Liver (tissue), 9 donors: ENCODE results near the gene AFAP1. TPM values are rescaled to one million over a fixed set of nuclear protein-coding genes. Genes with fewer than 3 reads are reported as not detected.

Experiments used
- DNase-seq: peaks from one replicate; pipeline ENCODE4 v3.0.0-alpha.2; 2017; ENCODE audit warnings: low spot score
- H3K27ac ChIP-seq, 2 donors: one replicate each; pipeline ENCODE4 v1.7.0; 2013; ENCODE audit warnings: inconsistent platforms in 2 of 2, low read length in 2 of 2, control low read depth in 1 of 2, low read depth in 1 of 2, mild to moderate bottlenecking in 1 of 2
- H3K27me3 ChIP-seq, 4 donors: one replicate each; pipeline versions ENCODE4 v1.6.1 to v1.7.0; 2013; ENCODE audit warnings: low read length in 3 of 4, inconsistent platforms in 1 of 4, mild to moderate bottlenecking in 1 of 4, moderate library complexity in 1 of 4; ENCODE audit not compliant: control insufficient read depth in 4 of 4, insufficient read depth in 4 of 4
- H3K36me3 ChIP-seq, 4 donors: one replicate each; pipeline versions ENCODE4 v1.6.1 to v1.7.0; 2013; ENCODE audit warnings: low read length in 3 of 4, mild to moderate bottlenecking in 3 of 4, low read depth in 1 of 4, moderate library complexity in 1 of 4; ENCODE audit not compliant: control insufficient read depth in 4 of 4, insufficient read depth in 3 of 4
- H3K4me1 ChIP-seq, 4 donors: one replicate each; pipeline versions ENCODE4 v1.6.1 to v1.7.0; 2013; ENCODE audit warnings: low read length in 3 of 4, mild to moderate bottlenecking in 3 of 4, moderate library complexity in 1 of 4; ENCODE audit not compliant: control insufficient read depth in 4 of 4, insufficient read depth in 4 of 4
- H3K4me3 ChIP-seq, 3 donors: one replicate each; pipeline versions ENCODE4 v1.6.1 to v1.7.0; 2013; ENCODE audit warnings: low read length in 3 of 3, control low read depth in 1 of 3, low read depth in 1 of 3, mild to moderate bottlenecking in 1 of 3
- H3K9ac ChIP-seq, 2 donors: one replicate each; pipeline ENCODE4 v1.7.0; 2013; ENCODE audit warnings: low read length in 2 of 2, mild to moderate bottlenecking in 2 of 2, moderate library complexity in 2 of 2, control low read depth in 1 of 2, low read depth in 1 of 2
- H3K9me3 ChIP-seq, 4 donors: one replicate each; pipeline versions ENCODE4 v1.6.1 to v1.7.0; 2013; ENCODE audit warnings: low read length in 3 of 4; ENCODE audit not compliant: control insufficient read depth in 4 of 4
- EGR1 ChIP-seq, 2 donors: IDR thresholded peaks; 2 replicates each; pipeline ENCODE4 v1.6.1; 2016 to 2018; ENCODE audit warnings: antibody characterized with exemption in 2 of 2, low read depth in 2 of 2
- FOXA1 ChIP-seq: IDR thresholded peaks from 2 replicates; pipeline ENCODE4 v1.6.1; 2016; ENCODE audit warnings: antibody characterized with exemption
- FOXA2 ChIP-seq: IDR thresholded peaks from 2 replicates; pipeline ENCODE4 v1.6.1; 2016; ENCODE audit warnings: antibody characterized with exemption
- GABPA ChIP-seq, 2 donors: IDR thresholded peaks in 1 of 2; conservative IDR thresholded peaks in 1 of 2; 2 replicates each; pipeline ENCODE4 v1.6.1; 2016; ENCODE audit warnings: antibody characterized with exemption in 2 of 2, mild to moderate bottlenecking in 1 of 2, moderate library complexity in 1 of 2
- HNF4A ChIP-seq, 2 donors: conservative IDR thresholded peaks; 2 replicates each; pipeline ENCODE4 v1.6.1; 2016; ENCODE audit warnings: antibody characterized with exemption in 2 of 2, mild to moderate bottlenecking in 2 of 2
- HNF4G ChIP-seq: IDR thresholded peaks from 2 replicates; pipeline ENCODE4 v1.6.1; 2016; ENCODE audit warnings: antibody characterized with exemption
- JUND ChIP-seq, 2 donors: IDR thresholded peaks; 2 replicates each; pipeline ENCODE4 v1.6.1; 2016; ENCODE audit warnings: antibody characterized with exemption in 2 of 2
- MAX ChIP-seq: IDR thresholded peaks from 2 replicates; pipeline ENCODE4 v1.6.1; 2016; ENCODE audit warnings: antibody characterized with exemption
- NR2F2 ChIP-seq: IDR thresholded peaks from 2 replicates; pipeline ENCODE4 v1.6.1; 2016; ENCODE audit warnings: antibody characterized with exemption
- RAD21 ChIP-seq, 2 donors: IDR thresholded peaks; 2 replicates each; pipeline ENCODE4 v1.6.1; 2016; ENCODE audit warnings: antibody characterized with exemption in 2 of 2, mild to moderate bottlenecking in 2 of 2
- RXRA ChIP-seq, 2 donors: IDR thresholded peaks; 2 replicates each; pipeline ENCODE4 v1.6.1; 2017 to 2018; ENCODE audit warnings: antibody characterized with exemption in 2 of 2, mild to moderate bottlenecking in 1 of 2
- SP1 ChIP-seq: IDR thresholded peaks from 2 replicates; pipeline ENCODE4 v1.6.1; 2018; ENCODE audit warnings: antibody characterized with exemption, mild to moderate bottlenecking
- TAF1 ChIP-seq: conservative IDR thresholded peaks from 2 replicates; pipeline ENCODE4 v1.6.1; 2016; ENCODE audit warnings: antibody characterized with exemption, mild to moderate bottlenecking
- YY1 ChIP-seq: IDR thresholded peaks from 2 replicates; pipeline ENCODE4 v1.6.1; 2016; ENCODE audit warnings: antibody characterized with exemption, mild to moderate bottlenecking
- WGBS: extraction: QIAGEN DNeasy Blood & Tissue Kit; methylation state at CpG from one replicate; pipeline ENCODE4 v1.1.7; 2013; 5-methylcytosine and 5-hydroxymethylcytosine counted together
- polyA plus RNA-seq, 2 donors: library from polyadenylated mRNA; stranded (reverse) in 1 of 2; unstranded in 1 of 2; fragments of 200-250 nt in 1 of 2; fragments of >200 nt in 1 of 2; fragmentation: Nextera tagmentation in 1 of 2; extraction: Ambion mirVana in 1 of 2; gene quantifications; one replicate each; pipeline versions ENCODE4 v1.2.1 to v1.2.3, GENCODE V29; 2013 to 2015
- total RNA-seq, 2 donors: library from RNA; depleted of rRNA; stranded (reverse); fragments of >200 nt; gene quantifications; one replicate each; pipeline ENCODE4 v1.2.3, GENCODE V29; 2014
- TF ChIP-seq, protein P1 (sequence below): IDR thresholded peaks from 2 replicates; pipeline ENCODE4 v1.6.1; 2016; ENCODE audit warnings: antibody characterized with exemption, mild to moderate bottlenecking
- TF ChIP-seq, protein P2 (sequence below): IDR thresholded peaks from 2 replicates; pipeline ENCODE4 v1.6.1; 2016; ENCODE audit warnings: antibody characterized with exemption
- TF ChIP-seq, protein P3 (sequence below): fragments of 150-350 bp; IDR thresholded peaks from 2 replicates; pipeline ENCODE4 v1.5.1; 2017; ENCODE audit warnings: improper control_type of control experiment, low read depth, low read length; ENCODE audit not compliant: missing input control
- TF ChIP-seq, protein P4 (sequence below): IDR thresholded peaks from 2 replicates; pipeline ENCODE4 v1.6.1; 2016; ENCODE audit warnings: antibody characterized with exemption
- donor health status: healthy.
- donor health status: healthy.
- donor health status: healthy.
- donor health status: healthy.
- donor health status: healthy.

Gene AFAP1
- total and polyA plus RNA-seq, 4 donors: 0.40 to 3.2 (median 1.6) TPM

GRCh38 chr4:7926822-7927221 is 12.8 kb downstream of the AFAP1 start:
- DNase-seq: no peak
- Histone ChIP-seq H3K27me3 (no peaks in the 10 kb centered on the region), H3K27ac (no peak overlapping the region), H3K9me3 (no peaks in the 10 kb centered on the region), H3K9ac (no peak overlapping the region), H3K36me3 (no peaks in the 10 kb centered on the region), H3K4me3 (no peak overlapping the region), H3K4me1 (no peaks in the 10 kb centered on the region)
- no peak for TF ChIP-seq HNF4A (conservative IDR thresholded peaks at IDR 0.05)
- TF ChIP-seq FOXA1: no peak
- no peak for TF ChIP-seq FOXA2
- TF ChIP-seq, protein P1, sequence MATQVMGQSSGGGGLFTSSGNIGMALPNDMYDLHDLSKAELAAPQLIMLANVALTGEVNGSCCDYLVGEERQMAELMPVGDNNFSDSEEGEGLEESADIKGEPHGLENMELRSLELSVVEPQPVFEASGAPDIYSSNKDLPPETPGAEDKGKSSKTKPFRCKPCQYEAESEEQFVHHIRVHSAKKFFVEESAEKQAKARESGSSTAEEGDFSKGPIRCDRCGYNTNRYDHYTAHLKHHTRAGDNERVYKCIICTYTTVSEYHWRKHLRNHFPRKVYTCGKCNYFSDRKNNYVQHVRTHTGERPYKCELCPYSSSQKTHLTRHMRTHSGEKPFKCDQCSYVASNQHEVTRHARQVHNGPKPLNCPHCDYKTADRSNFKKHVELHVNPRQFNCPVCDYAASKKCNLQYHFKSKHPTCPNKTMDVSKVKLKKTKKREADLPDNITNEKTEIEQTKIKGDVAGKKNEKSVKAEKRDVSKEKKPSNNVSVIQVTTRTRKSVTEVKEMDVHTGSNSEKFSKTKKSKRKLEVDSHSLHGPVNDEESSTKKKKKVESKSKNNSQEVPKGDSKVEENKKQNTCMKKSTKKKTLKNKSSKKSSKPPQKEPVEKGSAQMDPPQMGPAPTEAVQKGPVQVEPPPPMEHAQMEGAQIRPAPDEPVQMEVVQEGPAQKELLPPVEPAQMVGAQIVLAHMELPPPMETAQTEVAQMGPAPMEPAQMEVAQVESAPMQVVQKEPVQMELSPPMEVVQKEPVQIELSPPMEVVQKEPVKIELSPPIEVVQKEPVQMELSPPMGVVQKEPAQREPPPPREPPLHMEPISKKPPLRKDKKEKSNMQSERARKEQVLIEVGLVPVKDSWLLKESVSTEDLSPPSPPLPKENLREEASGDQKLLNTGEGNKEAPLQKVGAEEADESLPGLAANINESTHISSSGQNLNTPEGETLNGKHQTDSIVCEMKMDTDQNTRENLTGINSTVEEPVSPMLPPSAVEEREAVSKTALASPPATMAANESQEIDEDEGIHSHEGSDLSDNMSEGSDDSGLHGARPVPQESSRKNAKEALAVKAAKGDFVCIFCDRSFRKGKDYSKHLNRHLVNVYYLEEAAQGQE: no peak
- TF ChIP-seq, protein P2, sequence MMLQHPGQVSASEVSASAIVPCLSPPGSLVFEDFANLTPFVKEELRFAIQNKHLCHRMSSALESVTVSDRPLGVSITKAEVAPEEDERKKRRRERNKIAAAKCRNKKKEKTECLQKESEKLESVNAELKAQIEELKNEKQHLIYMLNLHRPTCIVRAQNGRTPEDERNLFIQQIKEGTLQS: no peak
- TF ChIP-seq, protein P3, sequence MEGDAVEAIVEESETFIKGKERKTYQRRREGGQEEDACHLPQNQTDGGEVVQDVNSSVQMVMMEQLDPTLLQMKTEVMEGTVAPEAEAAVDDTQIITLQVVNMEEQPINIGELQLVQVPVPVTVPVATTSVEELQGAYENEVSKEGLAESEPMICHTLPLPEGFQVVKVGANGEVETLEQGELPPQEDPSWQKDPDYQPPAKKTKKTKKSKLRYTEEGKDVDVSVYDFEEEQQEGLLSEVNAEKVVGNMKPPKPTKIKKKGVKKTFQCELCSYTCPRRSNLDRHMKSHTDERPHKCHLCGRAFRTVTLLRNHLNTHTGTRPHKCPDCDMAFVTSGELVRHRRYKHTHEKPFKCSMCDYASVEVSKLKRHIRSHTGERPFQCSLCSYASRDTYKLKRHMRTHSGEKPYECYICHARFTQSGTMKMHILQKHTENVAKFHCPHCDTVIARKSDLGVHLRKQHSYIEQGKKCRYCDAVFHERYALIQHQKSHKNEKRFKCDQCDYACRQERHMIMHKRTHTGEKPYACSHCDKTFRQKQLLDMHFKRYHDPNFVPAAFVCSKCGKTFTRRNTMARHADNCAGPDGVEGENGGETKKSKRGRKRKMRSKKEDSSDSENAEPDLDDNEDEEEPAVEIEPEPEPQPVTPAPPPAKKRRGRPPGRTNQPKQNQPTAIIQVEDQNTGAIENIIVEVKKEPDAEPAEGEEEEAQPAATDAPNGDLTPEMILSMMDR: no peak
- TF ChIP-seq SP1: no peak
- no peak for TF ChIP-seq EGR1 (IDR thresholded peaks at IDR 0.05; ENCODE audit: low read depth in 2 of 2)
- TF ChIP-seq YY1: no peak
- no peak for TF ChIP-seq NR2F2
- TF ChIP-seq RXRA (IDR thresholded peaks at IDR 0.05): no peak
- no peak for TF ChIP-seq JUND (IDR thresholded peaks at IDR 0.05)
- TF ChIP-seq RAD21 (IDR thresholded peaks at IDR 0.05): no peak
- no peak for TF ChIP-seq GABPA (IDR thresholded peaks at IDR 0.05 in 1 of 2, conservative IDR thresholded peaks at IDR 0.05 in 1 of 2)
- TF ChIP-seq TAF1: no peak
- TF ChIP-seq MAX: no peak
- TF ChIP-seq, protein P4, sequence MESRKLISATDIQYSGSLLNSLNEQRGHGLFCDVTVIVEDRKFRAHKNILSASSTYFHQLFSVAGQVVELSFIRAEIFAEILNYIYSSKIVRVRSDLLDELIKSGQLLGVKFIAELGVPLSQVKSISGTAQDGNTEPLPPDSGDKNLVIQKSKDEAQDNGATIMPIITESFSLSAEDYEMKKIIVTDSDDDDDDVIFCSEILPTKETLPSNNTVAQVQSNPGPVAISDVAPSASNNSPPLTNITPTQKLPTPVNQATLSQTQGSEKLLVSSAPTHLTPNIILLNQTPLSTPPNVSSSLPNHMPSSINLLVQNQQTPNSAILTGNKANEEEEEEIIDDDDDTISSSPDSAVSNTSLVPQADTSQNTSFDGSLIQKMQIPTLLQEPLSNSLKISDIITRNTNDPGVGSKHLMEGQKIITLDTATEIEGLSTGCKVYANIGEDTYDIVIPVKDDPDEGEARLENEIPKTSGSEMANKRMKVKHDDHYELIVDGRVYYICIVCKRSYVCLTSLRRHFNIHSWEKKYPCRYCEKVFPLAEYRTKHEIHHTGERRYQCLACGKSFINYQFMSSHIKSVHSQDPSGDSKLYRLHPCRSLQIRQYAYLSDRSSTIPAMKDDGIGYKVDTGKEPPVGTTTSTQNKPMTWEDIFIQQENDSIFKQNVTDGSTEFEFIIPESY: no peak
- TF ChIP-seq HNF4G: no peak
- WGBS: 87% methylated on average over 7 of the region's 7 CpGs
